Measurements from ENCODE around the gene KCTD15. TPM values are rescaled to one million over a fixed set of nuclear protein-coding genes. Genes with fewer than 3 reads are reported as not detected.

Gene KCTD15, protein sequence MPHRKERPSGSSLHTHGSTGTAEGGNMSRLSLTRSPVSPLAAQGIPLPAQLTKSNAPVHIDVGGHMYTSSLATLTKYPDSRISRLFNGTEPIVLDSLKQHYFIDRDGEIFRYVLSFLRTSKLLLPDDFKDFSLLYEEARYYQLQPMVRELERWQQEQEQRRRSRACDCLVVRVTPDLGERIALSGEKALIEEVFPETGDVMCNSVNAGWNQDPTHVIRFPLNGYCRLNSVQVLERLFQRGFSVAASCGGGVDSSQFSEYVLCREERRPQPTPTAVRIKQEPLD
- total RNA-seq: 19.8 and 31.4 TPM in 2 replicates

DNA sequence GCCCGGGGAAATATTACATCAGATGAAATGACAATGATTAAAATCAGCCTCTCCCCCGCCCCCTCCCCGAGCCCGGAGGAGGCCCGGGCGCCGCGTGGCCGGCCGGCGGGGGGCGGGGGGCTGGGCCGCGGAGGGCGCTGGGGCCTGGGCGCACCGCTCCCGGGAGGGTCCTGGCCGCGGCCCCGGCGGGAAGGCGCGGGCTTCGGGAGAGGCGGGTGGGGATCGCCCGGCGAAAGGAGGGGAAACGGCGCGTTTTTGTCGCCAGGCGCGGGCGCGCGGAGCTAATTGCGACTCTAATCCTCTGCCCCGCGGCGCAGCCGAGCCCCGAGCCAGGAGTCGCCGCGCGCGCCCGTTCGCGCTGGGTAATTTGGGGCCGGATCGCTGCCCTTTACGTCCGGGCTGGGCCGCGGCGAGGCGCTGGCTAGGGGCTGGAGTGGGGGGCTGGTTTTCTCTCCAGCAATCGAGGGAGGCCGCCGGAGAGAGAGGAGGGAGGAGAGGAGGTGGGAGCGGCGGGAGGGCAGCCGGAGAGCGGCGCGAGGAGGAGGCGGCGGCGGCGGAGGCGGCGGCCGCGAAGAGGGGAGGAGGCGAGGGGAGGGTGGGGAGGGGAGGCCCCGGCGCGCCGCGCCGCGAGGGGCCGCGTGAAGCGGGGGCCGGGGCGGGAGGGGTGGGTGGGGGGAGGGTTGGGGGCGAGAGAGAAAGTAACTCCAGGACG, at the start of gene KCTD15:
KCTD15 (plus strand) TSS at position 707 of the 712 bp plus-strand sequence. CDS start 3,585 bp downstream, outside the sequence.

Other genes starting within 250 kb of the KCTD15 start
- under 0.01 TPM in 1 of 2 replicates, not detected in the other for gene CHST8, start 174.9 kb upstream of the KCTD15 start, total RNA-seq

All from articular chondrocyte of knee joint (primary cell).